ENCODE data around the gene PARVB.

- TF ChIP-seq POLR2AphosphoS5 (IDR thresholded peaks at IDR 0.05; ENCODE audit: low read depth, low read length) (no peak), SP1 (IDR thresholded peaks at IDR 0.05; ENCODE audit: low read depth, low read length) (no peak), SAP30 (IDR thresholded peaks at IDR 0.05; ENCODE audit: insufficient read depth, insufficient replicate concordance, low read length) (no peak), CTCF (IDR thresholded peaks at IDR 0.05; ENCODE audit: control extremely low read depth in 1 of 3, insufficient read depth in 1 of 3, low read depth in 1 of 3, low read length in 3 of 3) (no peak), RXRA (IDR thresholded peaks at IDR 0.05; ENCODE audit: insufficient read depth, low read depth, low read length) (no peak), ZNF274 (IDR thresholded peaks at IDR 0.05; ENCODE audit: borderline replicate concordance, extremely low read depth, low read length) (no peak), SIN3A (conservative IDR thresholded peaks at IDR 0.05 in 1 of 2, IDR thresholded peaks at IDR 0.05 in 1 of 2; ENCODE audit: low read depth in 1 of 2, low read length in 2 of 2) (no peak), EP300 (IDR thresholded peaks at IDR 0.05; ENCODE audit: borderline replicate concordance in 1 of 2, low read depth in 2 of 2, low read length in 2 of 2) (no peak)
These were observed 50.9 kb downstream of the PARVB start for GRCh38 chr22:44075022-44075421.
